Activated CD8-positive, alpha-beta T cell treated with anti-CD3 and anti-CD28 coated beads, Interleukin-2, amount 10 ng/mL, durations not matched to agents 7 days and 5 days (primary cell): Measurements from ENCODE around the gene SCGB1C2. TPM values are rescaled to one million over a fixed set of nuclear protein-coding genes. Genes with fewer than 3 reads are reported as not detected.

Experiments
- ATAC-seq: fragments of 150-1000 bp; cut with Tn5 transposase; one replicate; pipeline ENCODE4 v1.10.0; 2021; ENCODE audit warnings: moderate library complexity
- CTCF ChIA-PET: fragments of 350-600 bp; sonication (Branson Sonifier 250); formaldehyde crosslinking; loops from one replicate; lab custom pipeline; 2021; ENCODE audit warnings: antibody characterized with exemption; lab: Charles Lee
- POLR2A ChIA-PET: fragments of 350-600 bp; sonication (Branson Sonifier 250); formaldehyde crosslinking; loops from one replicate; lab custom pipeline; 2021; ENCODE audit warnings: antibody characterized with exemption; lab: Charles Lee
- DNase-seq: peaks from one replicate; pipeline ENCODE4 v3.0.0-alpha.2; 2020
- H3K27ac Mint-ChIP-seq: one replicate; pipeline ENCODE4 v1.8.0; 2021; ENCODE audit warnings: mild to moderate bottlenecking, mixed read lengths
- H3K27me3 Mint-ChIP-seq: one replicate; pipeline ENCODE4 v1.8.0; 2021; ENCODE audit warnings: low read depth, mixed read lengths
- H3K36me3 Mint-ChIP-seq: one replicate; pipeline ENCODE4 v1.8.0; 2021; ENCODE audit warnings: low read depth, mixed read lengths
- H3K4me1 Mint-ChIP-seq: one replicate; pipeline ENCODE4 v1.8.0; 2021; ENCODE audit warnings: low read depth, mixed read lengths
- H3K4me3 Mint-ChIP-seq: one replicate; pipeline ENCODE4 v1.8.0; 2021; ENCODE audit warnings: mild to moderate bottlenecking, mixed read lengths
- H3K9me3 Mint-ChIP-seq: one replicate; pipeline ENCODE4 v1.8.0; 2022; ENCODE audit warnings: mixed read lengths; ENCODE audit not compliant: insufficient read depth
- total RNA-seq, 2 experiments: library from RNA; stranded (reverse); gene quantifications; one replicate each; pipeline ENCODE4 v1.2.3, GENCODE V29; 2021

Gene SCGB1C2
- total RNA-seq, 2 experiments from 2014 or later: not detected

DNA sequence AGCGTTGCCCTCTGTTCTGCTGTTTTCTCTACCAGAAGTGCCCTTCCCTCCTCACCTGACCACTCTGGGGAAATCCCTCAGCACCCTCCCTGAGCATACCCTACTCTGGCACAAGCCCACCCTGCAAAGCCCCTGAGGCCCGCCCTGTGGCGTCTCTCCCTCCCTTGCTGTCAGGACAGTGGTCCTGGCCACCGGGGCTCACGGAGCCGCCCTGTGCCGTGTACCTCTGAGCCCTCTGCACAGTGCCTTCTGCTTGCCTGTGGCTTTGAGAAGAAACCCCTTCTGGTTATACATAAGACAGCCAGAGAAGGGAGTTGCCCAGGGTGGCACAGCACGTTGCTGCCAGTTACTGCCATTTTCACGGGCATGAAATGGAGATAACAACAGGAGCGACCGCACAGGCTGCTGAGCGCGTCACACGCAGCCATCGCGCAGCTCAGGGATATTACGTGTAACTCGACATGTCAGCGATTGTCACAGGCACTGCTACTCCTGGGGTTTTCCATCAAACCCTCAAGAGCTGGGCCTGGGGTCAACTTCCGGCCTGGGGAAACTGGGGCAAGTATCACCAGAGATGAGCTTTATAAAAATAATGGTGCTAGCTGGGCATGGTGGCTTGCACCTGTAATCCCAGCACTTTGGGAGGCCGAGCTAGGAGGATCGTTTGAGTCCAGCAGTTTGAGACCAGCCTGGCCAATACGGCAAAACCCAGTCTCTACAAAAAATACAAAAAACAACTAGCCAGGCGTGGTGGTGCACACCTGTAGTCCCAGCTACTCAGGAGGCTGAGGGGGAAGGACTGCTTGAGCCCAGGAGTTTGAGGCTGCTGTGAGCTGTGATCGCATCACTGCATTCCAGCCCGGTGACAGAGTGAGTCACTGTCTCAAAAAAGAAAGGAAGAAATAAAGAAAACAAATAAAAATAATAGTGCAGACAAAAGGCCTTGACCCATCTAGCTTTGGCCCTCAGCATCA, 14.8 kb downstream of the SCGB1C2 start:
- H3K4me1 Mint-ChIP-seq: no peaks in the 10 kb centered on the region
- POLR2A ChIA-PET: interaction anchor here (0.9 kb wide), 1 partner anchor 23 kb away, joined by 3 read pairs; no protein-coding TSS in a partner anchor
- no peaks in the 10 kb centered on the region for H3K9me3 Mint-ChIP-seq
- DNase-seq (no peak), ATAC-seq (no peak)
- no peaks in the 10 kb centered on the region for H3K27me3 Mint-ChIP-seq
- H3K4me3 Mint-ChIP-seq: no peak overlapping the region
- H3K27ac Mint-ChIP-seq: no peak overlapping the region
- H3K36me3 Mint-ChIP-seq: no peaks in the 10 kb centered on the region
- CTCF ChIA-PET: no interaction called here

DNA sequence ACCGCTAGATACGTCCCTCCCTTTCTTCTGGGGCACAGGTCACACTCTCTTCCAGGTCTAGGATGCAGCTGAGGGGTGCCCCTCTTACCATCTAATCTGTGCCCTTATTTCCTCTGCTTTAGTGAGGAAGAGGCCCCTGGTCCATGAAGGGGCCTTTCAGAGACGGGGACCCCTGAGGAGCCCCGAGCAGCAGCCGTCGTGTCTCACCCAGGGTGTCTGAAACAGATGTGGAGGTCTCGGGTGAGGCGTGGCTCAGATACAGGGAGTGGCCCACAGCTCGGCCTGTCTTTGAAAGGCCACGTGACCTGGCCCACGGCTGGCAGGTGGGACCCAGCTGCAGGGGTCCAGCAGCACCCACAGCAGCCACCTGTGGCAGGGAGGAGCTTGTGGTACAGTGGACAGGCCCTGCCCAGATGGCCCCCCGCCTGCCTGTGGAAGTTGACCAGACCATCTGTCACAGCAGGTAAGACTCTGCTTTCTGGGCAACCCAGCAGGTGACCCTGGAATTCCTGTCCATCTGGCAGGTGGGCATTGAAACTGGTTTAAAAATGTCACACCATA, 15.6 kb downstream of the SCGB1C2 start:
- no peaks in the 10 kb centered on the region for H3K4me1 Mint-ChIP-seq
- ChIA-PET POLR2A (interaction anchor here (0.9 kb wide), 1 partner anchor 23 kb away, joined by 3 read pairs; no protein-coding TSS in a partner anchor), CTCF (no interaction called here)
- H3K9me3 Mint-ChIP-seq: no peaks in the 10 kb centered on the region
- no peaks in the 10 kb centered on the region for H3K36me3 Mint-ChIP-seq
- no peak for ATAC-seq
- no peak overlapping the region for H3K4me3 Mint-ChIP-seq
- H3K27me3 Mint-ChIP-seq: no peaks in the 10 kb centered on the region
- DNase-seq: no peak
- no peak overlapping the region for H3K27ac Mint-ChIP-seq

DNA sequence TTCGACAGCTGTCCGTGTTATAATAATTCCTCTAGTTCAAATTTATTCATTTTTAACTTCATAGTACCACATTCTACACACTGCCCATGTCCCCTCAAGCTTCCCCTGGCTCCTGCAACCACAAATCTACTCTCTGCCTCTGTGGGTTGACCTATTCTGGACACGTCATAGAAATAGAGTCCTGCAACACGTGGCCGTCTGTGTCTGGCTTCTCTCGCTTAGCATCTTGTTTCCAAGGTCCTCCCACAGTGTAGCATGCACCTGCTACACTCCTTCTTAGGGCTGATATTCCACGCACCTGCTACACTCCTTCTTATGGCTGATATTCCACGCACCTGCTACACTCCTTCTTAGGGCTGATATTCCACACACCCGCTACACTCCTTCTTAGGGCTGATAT, 16.5 kb downstream of the SCGB1C2 start:
- H3K9me3 Mint-ChIP-seq: no peaks in the 10 kb centered on the region
- no peaks in the 10 kb centered on the region for H3K36me3 Mint-ChIP-seq
- H3K4me1 Mint-ChIP-seq: no peaks in the 10 kb centered on the region
- ATAC-seq (no peak), DNase-seq (no peak)
- H3K4me3 Mint-ChIP-seq: no peak overlapping the region
- H3K27ac Mint-ChIP-seq: no peak overlapping the region
- POLR2A ChIA-PET: no interaction called here
- H3K27me3 Mint-ChIP-seq: no peaks in the 10 kb centered on the region
- CTCF ChIA-PET: no interaction called here

GRCh38 chr17:155576-155975, 18.2 kb downstream of the SCGB1C2 start:
- ChIA-PET POLR2A (no interaction called here), CTCF (no interaction called here)
- DNase-seq (no peak), ATAC-seq (no peak)
- H3K27ac Mint-ChIP-seq: no peak overlapping the region
- H3K36me3 Mint-ChIP-seq: no peaks in the 10 kb centered on the region
- no peaks in the 10 kb centered on the region for H3K4me1 Mint-ChIP-seq
- no peak overlapping the region for H3K4me3 Mint-ChIP-seq
- H3K27me3 Mint-ChIP-seq: no peaks in the 10 kb centered on the region
- H3K9me3 Mint-ChIP-seq: no peaks in the 10 kb centered on the region

- CTCF ChIA-PET: no interaction called here
- H3K27me3 Mint-ChIP-seq: no peaks in the 10 kb centered on the region
- ATAC-seq: no peak
- no peaks in the 10 kb centered on the region for H3K9me3 Mint-ChIP-seq
- H3K27ac Mint-ChIP-seq: no peak overlapping the region
- H3K4me1 Mint-ChIP-seq: no peaks in the 10 kb centered on the region
- no peak for DNase-seq
- POLR2A ChIA-PET: no interaction called here
- no peak overlapping the region for H3K4me3 Mint-ChIP-seq
- H3K36me3 Mint-ChIP-seq: no peaks in the 10 kb centered on the region
These were observed 18.8 kb downstream of the SCGB1C2 start for GRCh38 chr17:156094-156621.

DNA sequence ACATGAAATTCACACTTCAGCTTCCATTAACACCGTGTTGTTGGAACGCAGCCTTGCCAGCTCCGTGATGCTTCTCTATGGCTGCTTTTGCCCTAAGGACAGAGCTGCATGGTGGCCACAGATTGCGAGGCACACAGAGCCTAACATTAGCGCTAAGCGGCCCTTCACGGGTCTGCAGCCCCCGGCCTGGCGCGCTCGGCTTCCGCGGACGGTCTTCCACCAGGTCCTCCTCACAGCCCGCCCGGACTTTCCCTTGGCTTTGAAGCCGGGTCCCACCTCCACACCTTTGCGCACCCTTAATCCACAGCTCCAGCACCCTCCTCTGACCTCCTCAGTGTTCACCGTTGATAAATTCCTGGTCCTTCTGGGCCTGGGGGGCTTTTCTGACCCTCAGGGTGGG, 19.6 kb downstream of the SCGB1C2 start:
- no peak for DNase-seq

DNA sequence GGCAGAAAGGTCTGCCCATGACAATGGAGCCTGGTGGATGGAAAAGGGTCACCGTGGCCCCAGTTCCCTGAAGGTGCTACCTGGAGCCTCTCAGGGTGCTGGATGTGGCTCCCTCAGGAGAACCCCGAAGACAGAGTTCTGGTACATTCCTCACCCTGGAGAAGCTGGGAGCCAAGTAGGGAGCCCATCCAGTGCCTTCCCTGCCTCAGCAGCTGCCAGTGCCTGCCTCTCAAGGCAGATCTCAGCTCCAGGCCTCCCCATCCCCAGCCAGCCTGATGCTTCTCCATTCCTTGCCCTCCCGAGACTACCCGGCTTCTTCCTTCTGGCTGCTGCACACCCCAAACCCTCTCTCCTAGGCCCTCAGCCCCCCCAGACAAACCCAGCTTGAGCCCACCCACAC, 20.5 kb downstream of the SCGB1C2 start:
- POLR2A ChIA-PET: no interaction called here
- CTCF ChIA-PET: no interaction called here
- H3K4me1 Mint-ChIP-seq: no peaks in the 10 kb centered on the region

More for the DNA sequence above, 19.6 kb downstream of the SCGB1C2 start:
- ChIA-PET POLR2A (no interaction called here), CTCF (no interaction called here)
- no peak overlapping the region for H3K4me3 Mint-ChIP-seq
- no peaks in the 10 kb centered on the region for H3K36me3 Mint-ChIP-seq
- no peak for ATAC-seq
- H3K4me1 Mint-ChIP-seq: no peaks in the 10 kb centered on the region
- H3K9me3 Mint-ChIP-seq: no peaks in the 10 kb centered on the region
- H3K27me3 Mint-ChIP-seq: no peaks in the 10 kb centered on the region
- H3K27ac Mint-ChIP-seq: no peak overlapping the region

DNA sequence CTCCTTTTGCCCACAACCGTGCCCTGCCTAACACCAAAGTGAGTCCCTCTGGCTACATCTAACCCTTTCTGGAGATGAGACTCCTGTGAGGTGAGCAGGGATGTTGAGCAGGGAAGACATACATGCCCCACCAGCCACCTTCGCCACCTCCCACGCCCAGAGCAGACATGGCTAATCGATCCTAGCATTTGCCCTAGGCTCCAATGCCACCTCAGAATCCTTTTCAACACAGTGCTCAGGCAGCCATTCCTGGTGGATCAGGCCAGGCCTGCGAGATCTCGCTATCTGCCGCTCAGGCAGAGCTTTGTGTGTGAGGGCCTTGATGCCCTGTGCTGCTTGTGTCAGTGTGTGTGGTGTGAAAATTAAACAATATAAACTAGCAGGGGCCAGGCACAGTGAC, 21.0 kb downstream of the SCGB1C2 start:
- DNase-seq (no peak), ATAC-seq (no peak)
- ChIA-PET POLR2A (no interaction called here), CTCF (no interaction called here)
- Mint-ChIP-seq H3K27ac (no peak overlapping the region), H3K4me1 (no peaks in the 10 kb centered on the region), H3K4me3 (no peak overlapping the region), H3K27me3 (no peaks in the 10 kb centered on the region), H3K9me3 (no peaks in the 10 kb centered on the region), H3K36me3 (no peaks in the 10 kb centered on the region)

More for the DNA sequence above, 20.5 kb downstream of the SCGB1C2 start:
- Mint-ChIP-seq H3K27ac (no peak overlapping the region), H3K27me3 (no peaks in the 10 kb centered on the region), H3K36me3 (no peaks in the 10 kb centered on the region), H3K4me3 (no peak overlapping the region), H3K9me3 (no peaks in the 10 kb centered on the region)
- DNase-seq: no peak
- ATAC-seq: no peak

DNA sequence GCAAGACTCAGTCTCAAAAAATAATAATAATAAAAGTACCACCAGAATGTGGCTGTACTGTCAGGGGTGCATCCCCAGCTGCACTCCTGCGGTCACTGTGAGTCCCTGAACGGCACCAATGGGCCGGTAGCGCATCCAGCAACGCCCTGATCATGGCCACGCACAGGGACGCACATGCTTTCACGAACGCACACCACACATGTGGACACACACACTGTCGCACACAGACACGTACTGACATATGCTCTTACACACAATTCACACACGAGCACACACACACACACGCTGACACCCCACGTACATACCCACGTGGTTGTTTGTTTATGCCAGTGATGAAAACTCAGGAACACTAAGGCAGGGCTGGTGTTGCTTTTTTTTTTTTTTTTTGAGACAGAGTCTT, 22.2 kb downstream of the SCGB1C2 start:
- H3K9me3 Mint-ChIP-seq: no peaks in the 10 kb centered on the region
- no peaks in the 10 kb centered on the region for H3K27me3 Mint-ChIP-seq
- no peak for ATAC-seq
- no peaks in the 10 kb centered on the region for H3K36me3 Mint-ChIP-seq
- no peak overlapping the region for H3K4me3 Mint-ChIP-seq
- H3K4me1 Mint-ChIP-seq: no peaks in the 10 kb centered on the region
- H3K27ac Mint-ChIP-seq: no peak overlapping the region
- ChIA-PET POLR2A (no interaction called here), CTCF (no interaction called here)
- no peak for DNase-seq

GRCh38 chr17:160336-160735, 23.0 kb downstream of the SCGB1C2 start:
- no peaks in the 10 kb centered on the region for H3K9me3 Mint-ChIP-seq
- CTCF ChIA-PET: no interaction called here
- DNase-seq (no peak), ATAC-seq (no peak)
- H3K36me3 Mint-ChIP-seq: no peaks in the 10 kb centered on the region
- H3K27me3 Mint-ChIP-seq: no peaks in the 10 kb centered on the region
- H3K4me3 Mint-ChIP-seq: no peak overlapping the region
- H3K4me1 Mint-ChIP-seq: no peaks in the 10 kb centered on the region
- POLR2A ChIA-PET: no interaction called here
- no peak overlapping the region for H3K27ac Mint-ChIP-seq

- H3K4me1 Mint-ChIP-seq: no peaks in the 10 kb centered on the region
- no peaks in the 10 kb centered on the region for H3K9me3 Mint-ChIP-seq
- ATAC-seq (no peak), DNase-seq (no peak)
- no peaks in the 10 kb centered on the region for H3K27me3 Mint-ChIP-seq
- no peaks in the 10 kb centered on the region for H3K36me3 Mint-ChIP-seq
- ChIA-PET CTCF (no interaction called here), POLR2A (no interaction called here)
- H3K27ac Mint-ChIP-seq: no peak overlapping the region
- no peak overlapping the region for H3K4me3 Mint-ChIP-seq
These were observed 24.1 kb downstream of the SCGB1C2 start for GRCh38 chr17:161481-161880.

DNA sequence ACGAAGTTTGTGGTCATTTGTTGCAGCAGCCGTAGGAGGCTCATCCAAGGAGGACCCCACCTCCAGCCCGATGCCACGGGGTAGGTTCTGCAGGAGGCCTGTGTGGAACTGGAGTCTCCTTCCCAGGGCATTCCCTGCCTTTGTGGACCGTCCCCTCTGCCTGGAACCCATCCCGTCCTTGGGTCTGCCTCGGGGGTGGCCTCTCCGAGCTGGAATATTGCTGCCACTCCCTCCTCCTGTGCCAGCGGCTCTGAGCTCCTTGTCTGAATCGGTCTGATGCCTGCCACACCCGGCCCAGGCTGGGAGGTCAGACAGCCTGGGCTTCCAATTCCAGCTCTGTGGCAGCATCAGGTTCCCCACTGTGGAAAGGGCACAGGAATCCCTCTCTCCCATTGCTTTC, 25.3 kb downstream of the SCGB1C2 start:
- Mint-ChIP-seq H3K4me3 (no peak overlapping the region), H3K27ac (no peak overlapping the region), H3K27me3 (no peaks in the 10 kb centered on the region), H3K4me1 (no peaks in the 10 kb centered on the region), H3K9me3 (no peaks in the 10 kb centered on the region), H3K36me3 (no peaks in the 10 kb centered on the region)
- ATAC-seq (no peak), DNase-seq (no peak)
- CTCF ChIA-PET: no interaction called here
- POLR2A ChIA-PET: no interaction called here
